Measurements from ENCODE around the gene OPCML.

GRCh38 chr11:132904091-132904490, 628.2 kb downstream of the OPCML start:
- TF ChIP-seq CTCF (conservative IDR thresholded peaks at IDR 0.05; ENCODE audit: low read length) (no peak), EZH2phosphoT487 (IDR thresholded peaks at IDR 0.05; ENCODE audit: borderline replicate concordance) (no peak)
